GM21390 (cell line): ENCODE results near the gene BLMH.

Experiments used
- ATAC-seq: cut with Tn5 transposase; IDR thresholded peaks from one replicate; pipeline ENCODE4 v1.9.1; 2021; ENCODE audit not compliant: unreplicated experiment

Gene BLMH

DNA sequence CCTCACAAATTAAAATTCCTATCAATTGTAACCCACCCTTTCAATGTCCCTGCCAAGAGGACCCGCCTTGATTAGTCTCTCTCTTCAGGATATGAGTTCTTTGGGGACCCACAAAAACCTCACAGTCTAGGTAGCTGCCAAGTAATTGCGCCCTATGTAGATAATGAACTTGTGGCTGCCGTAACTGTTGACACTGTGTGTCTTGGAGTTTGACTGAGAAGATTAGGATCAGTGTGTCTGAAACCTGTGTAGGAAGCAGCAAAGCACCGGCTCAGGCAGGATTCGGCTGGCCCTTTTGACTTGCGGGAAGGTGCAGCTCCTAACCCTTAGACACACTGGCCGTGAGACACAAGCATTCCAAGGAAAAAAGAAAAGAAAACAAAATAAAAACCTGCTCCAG lies 38.4 kb downstream of the BLMH start:
- ATAC-seq = no peak

DNA sequence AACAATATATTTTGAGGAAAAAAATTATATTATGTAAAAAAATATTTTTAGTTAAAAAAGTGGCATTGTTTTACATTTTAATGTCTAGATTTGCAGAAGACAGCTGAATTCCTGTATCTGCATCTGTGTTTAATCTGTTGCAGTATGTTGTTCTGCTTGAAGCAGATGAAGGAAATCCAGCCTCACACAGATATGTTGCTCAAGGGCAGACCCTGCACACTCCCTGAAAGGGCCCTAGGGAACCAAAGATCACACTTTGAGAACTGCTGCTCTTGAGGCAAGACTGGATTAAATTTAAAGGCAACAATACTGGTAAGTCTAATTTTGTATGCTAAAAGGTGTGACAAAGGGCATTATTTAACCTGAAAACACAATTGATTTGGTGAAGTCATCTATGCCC lies 39.8 kb downstream of the BLMH start:
- no peak for ATAC-seq

DNA sequence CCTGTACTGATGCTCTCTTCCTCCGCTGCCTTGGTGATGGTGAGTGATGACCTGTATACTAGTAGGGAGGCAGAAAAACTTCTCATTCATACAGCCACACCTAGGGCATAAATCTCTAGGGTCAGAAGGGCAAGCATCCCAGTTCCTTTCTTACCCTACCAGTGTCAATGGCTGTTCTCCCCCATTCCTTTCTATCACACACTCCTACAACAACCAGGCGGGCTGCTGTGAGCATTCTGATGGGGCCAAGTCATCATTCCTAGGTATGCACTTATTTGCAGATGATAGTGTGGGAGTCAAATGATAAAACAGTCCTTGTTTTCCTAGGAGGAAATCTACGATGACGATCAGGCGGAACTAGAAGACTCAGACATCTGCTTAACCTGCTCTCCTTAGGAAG lies 42.3 kb downstream of the BLMH start:
- no peak for ATAC-seq

DNA sequence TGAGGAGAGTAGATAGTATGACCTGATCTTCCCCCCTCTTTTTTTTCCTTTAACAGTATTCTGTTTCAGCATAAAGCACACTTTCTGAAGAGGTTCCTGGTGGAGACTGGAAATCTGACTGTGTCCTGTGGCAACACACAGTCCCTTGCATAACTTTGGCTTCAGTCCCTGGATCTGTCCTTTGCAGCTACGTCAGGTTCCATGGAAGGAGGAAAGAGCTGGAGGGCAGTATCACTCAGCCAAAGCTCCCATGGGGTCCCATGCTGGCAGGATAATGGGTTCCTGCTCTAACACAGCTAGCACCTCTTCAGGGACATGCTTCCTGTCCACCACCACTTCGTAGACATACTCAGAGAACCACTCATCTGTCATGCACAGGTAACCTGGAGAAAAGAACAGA lies 43.0 kb downstream of the BLMH start:
- ATAC-seq = no peak

DNA sequence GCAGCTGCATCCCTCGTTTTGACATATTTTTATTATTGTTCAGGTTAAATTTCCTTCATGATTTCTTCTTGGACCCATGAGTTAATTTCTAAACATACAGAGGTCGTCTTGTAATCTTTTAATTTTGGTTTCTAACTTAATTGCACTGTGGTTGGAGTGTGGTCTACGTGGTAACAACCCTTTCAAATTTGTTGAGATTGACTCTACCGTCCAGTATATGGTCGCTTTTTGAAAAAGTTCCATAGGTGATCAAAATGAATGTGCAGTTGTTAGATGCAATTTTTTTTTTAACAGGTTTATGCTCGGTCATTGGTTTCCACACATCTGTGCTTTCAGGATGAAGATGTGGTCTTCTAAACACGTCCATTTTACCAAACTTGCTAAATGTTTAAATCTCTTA lies 45.3 kb downstream of the BLMH start:
- ATAC-seq = no peak

DNA sequence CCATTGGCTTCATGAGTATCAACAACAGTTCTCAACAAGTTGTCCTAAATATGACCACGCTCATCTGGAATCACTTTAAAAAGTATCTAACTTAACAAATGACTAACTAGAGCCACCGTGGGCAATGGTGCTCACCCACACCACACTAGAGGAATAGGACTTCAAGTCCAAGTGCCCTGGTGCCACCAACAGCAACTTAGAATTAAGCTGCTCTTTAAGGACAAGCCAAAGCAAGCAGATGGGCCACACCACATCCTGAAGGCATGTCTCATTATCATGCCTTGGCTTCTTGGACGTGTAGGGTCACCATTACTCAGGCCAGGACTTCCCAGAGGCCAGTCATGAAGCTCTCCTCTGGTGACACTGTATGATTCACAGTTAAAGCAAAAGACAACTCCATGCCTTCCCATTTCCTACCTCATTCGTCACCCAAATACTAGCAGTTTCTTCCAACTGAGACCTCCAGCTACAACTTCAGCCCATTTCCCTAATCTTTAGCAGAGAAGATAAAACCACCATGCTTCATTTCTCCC lies 46.8 kb downstream of the BLMH start:
- ATAC-seq = no peak

DNA sequence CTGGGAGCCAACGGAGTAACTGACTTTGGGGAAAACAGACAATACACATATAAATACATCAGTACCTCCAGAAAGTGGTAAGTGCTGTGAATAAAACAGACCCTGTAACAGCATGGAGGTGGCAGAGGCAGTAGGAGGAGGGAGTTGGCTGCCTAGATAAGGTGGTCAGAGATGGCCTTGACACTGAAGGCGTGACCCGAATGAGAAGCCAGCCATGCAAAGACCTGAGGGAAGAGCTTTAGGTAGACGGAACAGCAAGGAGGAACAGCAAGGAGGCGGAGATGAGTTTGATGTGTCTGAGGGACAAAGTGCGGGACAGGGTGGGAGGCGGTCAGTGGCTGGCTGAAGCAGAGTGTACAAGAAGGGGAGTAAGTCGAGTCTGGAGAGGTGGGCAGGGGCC lies 48.2 kb downstream of the BLMH start:
- ATAC-seq = no peak

DNA sequence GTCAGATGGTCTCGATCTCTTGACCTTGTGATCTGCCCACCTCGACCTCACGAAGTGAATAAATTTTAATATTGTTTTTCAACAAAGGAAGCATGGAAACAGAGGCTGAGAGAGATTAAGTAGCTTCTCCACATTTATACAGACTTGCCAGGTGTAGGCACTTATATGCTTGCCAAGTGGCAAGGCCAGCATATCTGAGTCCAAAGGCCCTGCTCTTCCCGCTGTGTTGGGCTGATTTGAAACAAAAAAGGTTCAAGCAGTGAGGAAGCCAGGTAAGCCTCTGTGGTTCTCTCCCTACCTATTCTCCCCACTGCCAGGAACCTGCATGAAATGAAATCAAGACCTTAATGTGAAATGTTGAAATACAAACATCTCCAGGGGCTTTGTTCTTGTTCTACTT lies 48.7 kb downstream of the BLMH start:
- no peak for ATAC-seq

DNA sequence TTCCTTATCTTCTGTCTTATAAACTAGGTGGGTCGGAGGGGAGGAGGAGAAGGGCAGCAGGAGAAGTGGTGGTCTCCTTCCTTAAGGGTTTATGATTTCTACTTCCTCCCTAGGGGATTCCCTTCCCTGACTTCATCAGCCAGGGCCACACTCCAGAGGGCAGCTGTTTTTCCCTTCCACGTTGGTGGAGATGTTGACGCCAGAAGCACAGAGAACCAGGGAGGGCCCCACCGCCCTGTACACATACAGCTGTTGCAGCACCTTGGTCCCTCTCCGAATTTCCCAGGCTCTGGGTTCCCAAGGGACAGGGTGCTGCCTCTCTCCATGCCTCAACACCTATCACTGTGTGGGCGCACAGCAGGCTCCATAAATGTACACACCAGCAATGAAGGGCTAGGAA lies 50.7 kb downstream of the BLMH start:
- no peak for ATAC-seq

DNA sequence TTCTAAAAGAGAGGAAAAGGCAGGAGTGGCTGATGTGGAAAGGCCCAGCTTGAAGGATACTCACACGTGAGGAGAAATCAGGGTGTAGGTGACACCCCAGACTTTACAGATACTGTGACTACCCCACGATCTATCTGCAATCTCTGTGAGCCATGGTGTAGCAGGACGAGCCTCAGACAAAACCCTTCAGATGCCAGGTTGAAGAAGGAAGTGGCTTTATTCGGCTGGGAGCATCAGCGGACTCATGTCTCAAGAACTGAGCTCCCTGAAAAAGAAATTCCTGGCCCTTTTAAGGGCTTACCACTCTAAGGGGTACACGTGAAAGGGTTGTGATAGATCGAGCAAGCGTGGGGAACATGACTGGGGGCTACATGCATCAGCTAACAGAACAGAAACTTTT lies 51.6 kb downstream of the BLMH start:
- ATAC-seq = no peak

DNA sequence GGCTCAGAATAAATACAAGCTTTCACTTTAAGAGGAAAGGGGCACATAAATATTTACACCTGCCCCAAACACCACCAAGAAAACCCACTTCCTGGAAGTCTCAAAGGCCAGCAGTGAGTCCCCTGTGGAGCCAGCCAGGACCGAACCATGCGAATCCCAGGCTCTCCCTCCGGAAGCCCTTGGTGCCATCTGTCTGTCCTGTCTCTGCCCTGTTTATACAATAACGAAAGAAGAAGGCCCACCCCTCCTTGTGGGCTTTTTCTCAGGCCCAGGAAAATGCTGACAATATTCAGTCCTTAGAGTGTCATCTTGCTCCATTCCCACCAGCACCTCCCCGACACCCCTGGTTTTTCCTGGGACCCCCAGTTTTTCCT lies 52.7 kb downstream of the BLMH start:
- ATAC-seq = no peak

DNA sequence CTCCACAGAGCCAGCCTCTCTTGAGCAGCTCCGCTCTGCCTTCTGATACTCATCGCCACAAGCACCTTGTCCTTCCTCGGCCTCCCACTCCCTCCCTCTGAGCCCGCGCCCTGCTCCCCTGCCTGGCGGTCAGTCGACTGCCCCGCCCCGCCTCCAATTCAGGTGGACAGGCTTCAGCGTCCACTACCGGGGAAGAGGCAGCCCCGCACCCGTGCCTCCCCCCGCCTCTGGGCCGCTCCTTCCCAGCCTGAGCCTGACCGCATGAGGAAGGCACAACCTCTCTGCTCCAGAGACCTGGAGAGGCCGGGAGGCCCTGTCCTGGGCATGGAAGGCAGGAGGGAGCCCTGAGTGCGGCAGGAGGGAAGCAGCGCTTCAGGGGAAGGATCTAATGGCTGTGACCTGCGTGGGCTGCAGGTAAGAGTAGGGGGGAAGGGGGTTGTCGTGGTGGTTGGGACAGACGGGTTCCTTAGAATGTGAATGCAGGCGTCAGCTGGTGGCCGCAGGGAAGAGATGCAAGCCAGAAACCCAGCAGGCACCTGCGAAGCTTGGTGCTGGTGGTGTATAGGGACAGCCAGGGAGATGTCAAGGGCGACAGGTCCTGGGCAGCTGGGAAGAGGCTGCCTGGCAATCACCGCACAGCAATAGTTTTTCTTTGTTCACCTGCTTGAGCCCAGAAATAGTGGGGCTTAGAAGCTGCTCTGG lies 53.2 kb downstream of the BLMH start:
- no peak for ATAC-seq

DNA sequence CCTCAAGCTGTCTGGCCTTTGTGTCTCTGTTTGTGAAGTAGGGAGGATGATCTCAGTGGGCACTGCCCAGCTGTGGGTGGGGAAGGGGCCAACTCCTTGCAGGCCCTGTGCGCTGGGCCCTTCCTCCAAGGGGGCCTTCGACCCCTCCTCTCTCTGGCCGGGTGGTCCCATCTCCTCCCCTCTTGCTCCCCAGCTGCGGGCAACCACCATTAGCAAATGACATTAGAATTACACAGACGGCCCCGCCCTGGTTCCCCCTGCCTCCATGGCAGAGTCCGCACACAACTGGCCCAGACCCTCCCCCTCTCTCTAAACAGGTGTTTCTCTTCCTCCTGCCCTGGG lies 53.8 kb downstream of the BLMH start:
- ATAC-seq = no peak

DNA sequence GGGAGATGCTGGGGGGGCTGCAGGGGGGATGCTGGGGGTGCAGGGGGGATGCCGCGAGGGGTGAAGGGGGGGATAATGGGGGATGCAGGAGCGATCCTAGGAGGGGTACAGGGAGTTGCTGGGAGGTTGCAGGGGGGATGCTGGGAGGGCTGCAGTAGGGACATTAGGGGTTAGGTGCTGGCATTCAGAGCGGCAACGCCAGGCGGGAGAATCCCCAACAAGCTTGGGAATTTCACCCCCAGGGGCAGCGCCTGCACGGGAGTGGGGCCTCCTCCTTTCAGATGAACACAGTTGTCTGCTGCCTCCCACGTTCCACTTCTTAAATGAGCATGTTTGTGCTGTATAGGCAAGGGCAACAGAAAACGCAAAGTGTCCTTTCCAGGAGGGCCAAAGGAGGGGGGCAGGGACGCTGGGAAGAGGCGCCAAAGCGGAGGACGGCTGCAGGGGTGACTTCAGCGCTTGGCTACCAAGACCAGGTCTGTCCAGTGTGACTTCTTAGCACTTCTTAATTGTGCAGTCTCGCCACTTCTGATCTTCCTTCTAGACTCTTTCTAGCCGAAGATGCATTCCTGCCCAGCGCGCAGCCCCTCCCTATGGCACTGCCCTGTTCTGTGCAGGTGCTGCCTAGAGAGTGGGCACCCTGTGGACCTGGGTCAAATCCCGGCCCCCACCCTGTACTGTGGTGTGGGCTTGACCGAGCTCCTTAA lies 54.3 kb downstream of the BLMH start:
- no peak for ATAC-seq

DNA sequence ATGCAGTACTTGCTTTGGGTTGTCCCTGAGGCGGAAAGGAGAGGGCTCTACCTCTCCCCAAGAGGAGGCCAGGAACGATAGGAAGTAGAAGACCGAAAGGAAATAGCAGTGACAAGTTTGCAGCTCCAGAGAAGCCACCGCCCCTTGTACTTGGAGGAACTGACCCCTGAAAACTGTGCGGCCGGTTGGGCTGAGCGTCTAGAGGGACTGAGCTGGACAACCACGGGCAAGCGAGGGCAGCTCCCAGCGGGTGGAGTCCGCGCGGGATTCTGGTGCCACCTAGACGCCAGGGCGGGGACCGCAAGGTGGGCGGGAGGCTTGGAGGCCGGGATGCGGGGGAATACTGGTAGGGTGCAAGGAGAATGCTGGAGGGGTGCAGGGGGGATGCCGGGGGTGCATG lies 55.0 kb downstream of the BLMH start:
- ATAC-seq = no peak

DNA sequence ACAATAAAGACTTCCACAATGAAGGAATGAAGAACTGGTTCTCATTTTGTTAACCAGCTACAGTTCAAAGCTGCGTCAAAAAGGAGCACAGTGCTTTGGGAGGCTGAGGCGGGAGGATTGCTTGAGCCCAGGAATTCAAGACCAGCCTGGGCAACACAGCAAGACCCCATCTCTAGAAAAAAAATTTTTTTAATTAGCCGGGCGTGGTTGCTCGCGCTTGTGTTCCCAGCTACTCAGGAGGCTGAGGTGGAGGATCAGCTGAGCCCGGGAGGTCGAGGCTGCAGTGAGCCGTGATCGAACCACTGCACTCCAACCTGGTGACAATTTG lies 55.5 kb downstream of the BLMH start:
- no peak for ATAC-seq

DNA sequence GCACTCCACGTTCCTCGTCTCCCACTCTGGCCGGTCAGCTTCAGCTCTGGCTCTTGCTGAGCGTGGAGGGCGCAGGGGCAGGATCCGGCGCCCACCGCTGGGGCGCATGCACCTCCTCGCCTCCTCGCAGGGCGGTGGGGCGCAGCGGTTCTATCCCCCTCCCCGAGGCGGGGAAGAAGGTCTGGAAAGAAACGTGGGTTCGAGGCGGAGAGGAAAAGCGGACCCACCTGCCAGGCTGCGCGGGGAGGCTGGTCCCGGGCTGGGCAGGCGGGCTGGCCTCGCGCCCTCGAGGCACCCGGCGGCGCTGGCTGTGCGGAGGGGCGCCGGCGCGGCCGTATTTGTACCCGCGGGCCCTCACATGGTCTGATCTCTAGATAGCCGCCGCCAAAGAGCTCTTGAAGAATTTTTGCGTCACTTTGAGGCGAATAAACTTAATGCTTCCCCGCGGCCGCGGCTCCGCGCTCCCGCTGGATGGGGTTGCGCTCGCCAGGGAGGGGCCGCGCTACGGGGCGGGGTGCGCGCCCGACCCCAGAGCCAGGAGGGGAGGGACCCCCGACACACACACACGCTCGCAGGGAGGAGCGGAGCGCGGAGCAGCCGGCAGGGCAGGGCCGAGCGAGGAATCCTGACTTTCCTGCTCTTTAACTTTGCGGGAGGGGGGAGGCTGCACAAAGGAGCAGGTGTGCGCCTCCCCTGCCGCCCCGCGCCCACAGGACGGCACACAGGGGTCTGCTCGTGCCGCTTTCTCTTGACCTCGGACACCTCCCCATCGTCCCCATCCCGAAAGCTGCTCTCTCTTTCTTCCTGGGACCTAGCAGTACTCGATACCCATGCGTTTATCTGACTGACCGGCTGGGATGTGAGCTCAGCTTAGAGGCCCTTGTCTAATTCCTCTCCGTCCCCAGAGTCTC lies 56.1 kb downstream of the BLMH start, which contains the start of gene SLC6A4:
Gene SLC6A4, minus strand, starts transcription at position 312 of the 911 bp plus-strand sequence. CDS start 13,739 bp downstream, outside the sequence.
- no peak for ATAC-seq

DNA sequence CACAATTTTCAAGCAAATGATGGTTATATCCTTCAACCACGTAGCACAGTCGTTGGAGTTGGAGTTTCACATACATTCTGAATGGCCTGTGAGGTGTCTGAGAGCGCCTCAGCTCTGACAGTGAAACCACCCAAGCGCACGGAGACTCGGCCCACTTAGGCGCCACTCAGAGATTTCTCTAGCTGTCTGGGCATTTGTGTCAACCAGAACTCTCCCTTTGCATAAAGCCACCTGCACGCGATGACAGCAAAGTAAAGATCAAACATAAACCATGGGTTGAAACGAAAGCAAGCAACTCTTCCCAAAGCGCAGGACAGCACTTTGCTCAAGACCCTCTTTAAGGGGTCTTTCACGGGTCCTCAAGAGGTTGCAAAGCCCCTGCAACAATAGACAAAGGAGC lies 56.8 kb downstream of the BLMH start:
- ATAC-seq = no peak

DNA sequence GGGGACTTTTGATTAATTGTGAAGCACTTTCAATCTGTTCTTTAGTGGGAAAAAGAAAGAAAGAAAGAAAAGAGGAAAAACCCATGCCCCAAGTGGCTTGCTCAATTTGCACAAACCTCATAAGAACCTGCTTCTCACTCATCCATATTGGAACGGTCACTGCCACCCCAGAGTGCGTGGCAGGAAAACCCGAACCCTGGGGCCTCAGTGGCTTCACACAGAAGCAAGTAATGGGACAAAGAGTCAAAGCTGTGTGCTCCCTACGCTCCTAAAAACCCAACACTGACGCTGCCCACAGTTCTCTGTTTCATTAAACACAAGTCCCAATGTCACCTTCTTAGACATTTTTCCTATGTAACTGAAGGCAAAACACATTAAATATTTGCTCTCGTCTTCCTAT lies 57.4 kb downstream of the BLMH start:
- no peak for ATAC-seq

DNA sequence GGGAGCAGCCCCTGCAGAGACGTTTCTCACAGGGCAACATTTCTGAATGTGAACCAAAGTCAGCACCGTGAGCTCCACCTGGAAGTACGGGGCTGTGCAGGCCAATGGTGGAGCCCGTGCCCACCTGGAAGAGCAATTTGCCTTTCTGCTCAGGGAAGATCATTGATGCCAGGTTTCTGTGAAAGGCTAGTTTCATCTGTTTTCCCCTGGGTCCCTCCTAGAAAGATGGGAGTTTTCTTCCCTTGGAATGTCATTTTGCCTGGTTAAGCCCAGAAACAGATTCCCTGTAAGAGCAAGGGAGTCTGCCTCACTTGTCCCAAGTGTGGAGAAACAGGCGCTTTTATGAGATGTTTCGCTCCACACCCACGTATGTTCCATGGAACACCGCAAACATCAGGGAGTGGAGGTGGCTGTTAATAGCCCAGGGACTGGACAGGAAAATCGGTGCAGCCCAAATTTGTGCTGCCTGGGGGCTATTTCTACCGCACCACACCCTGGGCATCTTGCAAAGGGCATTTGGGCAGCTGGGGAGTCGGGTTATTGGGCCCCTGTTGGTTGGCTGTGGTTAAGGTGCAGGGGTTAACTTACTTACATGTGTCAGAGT lies 58.8 kb downstream of the BLMH start:
- ATAC-seq = no peak

DNA sequence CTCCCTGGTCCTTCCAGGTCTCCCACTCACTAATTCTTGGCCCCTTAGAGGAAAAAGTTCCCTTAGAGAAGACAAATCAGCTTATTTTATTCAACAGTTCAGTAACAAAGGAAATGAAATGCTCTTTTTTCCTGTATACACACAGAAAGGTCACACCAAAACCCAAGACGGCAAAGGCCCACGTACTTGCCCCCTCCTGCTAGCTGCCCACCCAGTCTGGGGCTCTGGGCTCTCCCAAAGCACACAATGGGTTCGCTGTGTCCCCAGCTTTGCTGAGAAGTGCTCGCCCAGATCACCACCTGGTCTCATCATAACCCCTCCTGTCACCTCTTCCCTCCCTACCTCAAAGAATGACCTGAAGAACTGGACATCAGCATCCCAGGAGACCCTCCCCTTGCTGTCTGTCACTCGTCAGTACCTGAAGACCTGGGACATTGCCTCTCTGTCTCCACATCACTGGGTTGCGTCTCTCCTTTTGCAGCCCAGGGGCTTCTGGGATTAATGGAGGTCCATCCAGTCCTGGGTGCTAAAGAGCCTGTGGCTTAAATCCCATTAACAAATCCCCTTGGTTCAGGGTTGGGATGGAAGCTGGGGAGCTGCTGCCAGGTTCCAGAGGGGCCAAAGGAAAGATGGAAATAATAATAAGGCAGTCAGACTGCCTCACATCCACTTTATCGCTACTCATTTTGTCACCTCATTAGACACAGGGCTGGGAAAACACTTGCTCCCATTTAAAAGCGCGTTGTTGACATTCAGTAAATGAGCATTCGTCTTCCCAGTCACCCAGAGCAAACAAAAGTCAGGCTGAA lies 59.5 kb downstream of the BLMH start:
- no peak for ATAC-seq
